Measurements from ENCODE around the gene HOXB6. TPM values are rescaled to one million over a fixed set of nuclear protein-coding genes. Genes with fewer than 3 reads are reported as not detected.

HOXB6 gene
- total RNA-seq (10 to 100 TPM in 1 of 7 donors, 1 to 10 TPM in 4, under 1 TPM in 2; 0.25 to 10.3 (median 1.7) TPM), polyA plus RNA-seq (under 1 TPM; 0.25 to 0.73 TPM)
- long read RNA-seq, donor 1, partial matches to known transcripts = 1 of 1 reads
- long read RNA-seq, donor 1, other reads (novel, unspliced or antisense) = 0 of 1 reads
- long read RNA-seq, donor 2 = 0 reads
- long read RNA-seq, donor 3, partial matches to known transcripts = 3 of 4 reads
- long read RNA-seq, donor 3, other reads (novel, unspliced or antisense) = 0 of 4 reads

DNA sequence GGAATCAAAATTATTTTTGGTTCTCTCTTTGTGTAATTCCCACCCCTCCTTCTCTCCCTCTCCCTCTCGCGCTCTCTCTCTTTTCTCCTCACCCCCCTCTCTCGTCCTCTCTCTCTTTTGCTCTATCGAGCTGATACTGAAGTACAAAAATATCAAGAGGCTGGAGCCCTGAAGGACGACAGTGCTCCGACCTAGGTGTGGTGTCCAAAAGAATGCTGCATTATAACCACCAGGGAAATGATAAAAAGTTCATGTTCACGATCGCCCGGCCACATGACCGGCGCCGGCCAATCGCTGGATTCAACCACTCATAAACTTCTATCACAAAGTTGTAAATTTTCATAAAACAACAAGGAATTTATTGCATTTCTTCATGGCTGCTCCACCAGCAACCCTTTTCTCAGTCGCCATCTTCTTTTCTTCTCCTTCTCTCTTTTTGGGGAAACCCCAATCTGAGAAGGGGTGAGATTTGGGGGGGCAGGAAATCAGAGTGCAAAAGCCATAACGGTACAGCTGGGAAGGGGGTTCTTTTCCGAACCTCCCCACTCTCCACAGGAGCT lies at the start of gene HOXB6:
Gene HOXB6, minus strand, starts transcription at position 217 of the 560 bp plus-strand sequence. CDS start 6,836 bp downstream, outside the sequence.
- H3K36me3 ChIP-seq = no peaks in the 10 kb centered on the region
- TF ChIP-seq POLR2A (IDR thresholded peaks at IDR 0.05) = no peak
- no peak for TF ChIP-seq EP300 (IDR thresholded peaks at IDR 0.05)
- TF ChIP-seq, protein P1, sequence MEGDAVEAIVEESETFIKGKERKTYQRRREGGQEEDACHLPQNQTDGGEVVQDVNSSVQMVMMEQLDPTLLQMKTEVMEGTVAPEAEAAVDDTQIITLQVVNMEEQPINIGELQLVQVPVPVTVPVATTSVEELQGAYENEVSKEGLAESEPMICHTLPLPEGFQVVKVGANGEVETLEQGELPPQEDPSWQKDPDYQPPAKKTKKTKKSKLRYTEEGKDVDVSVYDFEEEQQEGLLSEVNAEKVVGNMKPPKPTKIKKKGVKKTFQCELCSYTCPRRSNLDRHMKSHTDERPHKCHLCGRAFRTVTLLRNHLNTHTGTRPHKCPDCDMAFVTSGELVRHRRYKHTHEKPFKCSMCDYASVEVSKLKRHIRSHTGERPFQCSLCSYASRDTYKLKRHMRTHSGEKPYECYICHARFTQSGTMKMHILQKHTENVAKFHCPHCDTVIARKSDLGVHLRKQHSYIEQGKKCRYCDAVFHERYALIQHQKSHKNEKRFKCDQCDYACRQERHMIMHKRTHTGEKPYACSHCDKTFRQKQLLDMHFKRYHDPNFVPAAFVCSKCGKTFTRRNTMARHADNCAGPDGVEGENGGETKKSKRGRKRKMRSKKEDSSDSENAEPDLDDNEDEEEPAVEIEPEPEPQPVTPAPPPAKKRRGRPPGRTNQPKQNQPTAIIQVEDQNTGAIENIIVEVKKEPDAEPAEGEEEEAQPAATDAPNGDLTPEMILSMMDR (IDR thresholded peaks at IDR 0.05) = no peak
- peaks cover 0 to 18% of the 10 kb centered on the region in 2 donors for H3K9me3 ChIP-seq
- no peak for DNase-seq
- peaks cover 5% of the 10 kb centered on the region for H3K27me3 ChIP-seq
- intact Hi-C loops (cut with DNase I) = no loop called here
- no peak within 1 kb of the TSS for H3K27ac ChIP-seq
- 3 to 6% (median 4%) methylated on average over 16 of the region's 16 CpGs for WGBS, 3 donors
- peak within 1 kb of the TSS; percentile 29 for H3K4me3 ChIP-seq
- no peaks in the 10 kb centered on the region for H3K4me1 ChIP-seq (ENCODE audit: insufficient read depth)

DNA sequence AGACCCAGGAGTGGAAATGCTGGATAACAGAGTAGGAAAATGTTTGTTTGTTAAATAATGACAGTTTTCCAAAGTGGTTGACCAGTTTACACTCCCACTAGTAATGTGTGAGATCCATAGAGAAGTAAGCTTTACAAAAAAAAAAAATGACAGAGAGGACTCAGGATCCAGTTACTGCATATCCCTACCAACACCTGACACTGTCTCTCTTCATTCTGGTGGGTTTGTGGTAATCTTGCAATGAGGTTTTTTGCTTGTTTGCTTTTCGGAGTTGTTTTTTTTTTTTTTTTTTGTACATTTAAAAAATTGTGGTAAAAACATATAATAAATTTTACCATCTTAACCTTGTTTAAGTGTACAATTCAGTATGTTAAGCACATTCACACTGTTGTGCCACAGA lies 45.0 kb upstream of the HOXB6 start:
- DNase-seq = no peak
- WGBS, 3 donors = 62 to 84% (median 63%) methylated on average over 1 of the region's 1 CpG
- TF ChIP-seq, protein P1 (IDR thresholded peaks at IDR 0.05) = no peak
- TF ChIP-seq POLR2A (IDR thresholded peaks at IDR 0.05) (no peak), EP300 (IDR thresholded peaks at IDR 0.05) (no peak)
- intact Hi-C loops (cut with DNase I) = no loop called here
- H3K36me3 ChIP-seq = no peaks in the 10 kb centered on the region
- H3K27me3 ChIP-seq = no peaks in the 10 kb centered on the region
- no peak overlapping the region for H3K4me3 ChIP-seq
- H3K9me3 ChIP-seq = no peaks in the 10 kb centered on the region
- no peaks in the 10 kb centered on the region for H3K4me1 ChIP-seq (ENCODE audit: insufficient read depth)
- no peak overlapping the region for H3K27ac ChIP-seq

DNA sequence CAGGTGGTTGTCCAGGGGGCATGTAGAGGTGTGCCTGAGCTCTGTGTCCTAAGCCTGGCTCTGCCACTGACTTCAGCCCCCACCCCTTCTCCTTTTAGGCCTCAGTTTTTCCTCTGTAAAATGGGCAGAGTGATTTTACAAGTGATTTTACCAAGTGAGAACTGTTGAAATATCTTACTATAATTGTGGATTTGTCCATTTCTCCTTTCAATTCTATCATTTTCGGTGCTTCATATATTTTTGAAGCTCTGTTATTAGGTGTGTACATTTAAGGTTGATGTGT lies 43.1 kb upstream of the HOXB6 start:
- Histone ChIP-seq H3K4me3 (no peak overlapping the region), H3K36me3 (no peaks in the 10 kb centered on the region), H3K27ac (no peak overlapping the region), H3K27me3 (no peaks in the 10 kb centered on the region), H3K9me3 (no peaks in the 10 kb centered on the region), H3K4me1 (ENCODE audit: insufficient read depth) (no peaks in the 10 kb centered on the region)
- TF ChIP-seq, protein P1 (IDR thresholded peaks at IDR 0.05) = no peak
- no peak for TF ChIP-seq EP300 (IDR thresholded peaks at IDR 0.05)
- no peak for TF ChIP-seq POLR2A (IDR thresholded peaks at IDR 0.05)
- no peak for DNase-seq
- 58 to 74% (median 63%) methylated on average over 1 of the region's 1 CpG for WGBS, 3 donors
- intact Hi-C loops (cut with DNase I) = no loop called here

DNA sequence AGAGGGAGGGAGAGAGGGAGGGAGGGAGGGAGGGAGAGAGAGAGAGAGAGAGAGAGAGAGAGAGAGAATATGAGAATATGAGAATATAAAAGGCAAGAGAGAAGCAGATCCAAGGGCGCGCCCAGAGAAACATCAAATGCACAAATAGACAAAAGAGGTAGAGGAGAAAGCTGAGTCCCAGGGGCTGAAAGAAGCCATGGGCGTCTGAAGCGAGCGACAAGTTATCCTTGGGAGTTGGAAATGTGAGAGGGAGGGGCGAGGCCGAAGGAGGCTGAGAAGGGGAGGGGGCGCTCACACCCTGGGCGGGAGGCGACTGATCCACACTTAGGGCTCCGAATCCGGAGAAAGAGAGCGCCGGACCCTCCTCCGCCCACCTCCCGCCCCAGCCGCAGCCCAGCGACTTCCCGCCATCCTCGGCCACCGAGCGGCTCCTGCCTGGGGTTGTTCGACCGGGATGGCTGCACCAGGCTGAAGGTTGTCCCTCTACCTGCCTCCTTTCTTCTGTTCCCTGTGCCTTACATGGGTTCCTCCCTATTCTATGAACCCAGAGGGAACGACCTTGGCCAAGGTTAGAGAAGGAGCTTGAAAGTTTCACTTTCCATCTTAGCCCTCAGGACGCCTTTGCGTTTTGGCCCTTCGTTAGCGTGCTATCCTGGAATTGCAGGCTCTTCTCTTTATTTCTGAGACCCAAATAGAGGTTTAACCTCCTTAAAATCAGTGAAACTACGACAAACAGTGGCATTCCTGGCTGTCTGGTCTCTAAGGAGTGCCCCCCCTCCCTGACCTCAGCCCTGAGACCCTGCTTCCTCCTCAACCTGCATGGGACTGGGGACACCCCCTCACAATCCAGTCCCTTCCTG lies 42.5 kb upstream of the HOXB6 start:
- intact Hi-C loops (cut with DNase I) = no loop called here
- TF ChIP-seq EP300 (IDR thresholded peaks at IDR 0.05) (no peak), POLR2A (IDR thresholded peaks at IDR 0.05) (no peak)
- TF ChIP-seq, protein P1 (IDR thresholded peaks at IDR 0.05) = no peak
- Histone ChIP-seq H3K4me3 (peak overlapping the region; percentile 34), H3K4me1 (ENCODE audit: insufficient read depth) (no peaks in the 10 kb centered on the region), H3K9me3 (no peaks in the 10 kb centered on the region), H3K27me3 (no peaks in the 10 kb centered on the region), H3K36me3 (no peaks in the 10 kb centered on the region), H3K27ac (no peak overlapping the region)
- WGBS, 3 donors = 1% methylated on average over 30 of the region's 30 CpGs
- no peak for DNase-seq

All from ovary (tissue), 10 donors.